Activated B cell treated with CpG ODN at 0.5 μM for 24 hours (primary cell): Measurements from ENCODE around the gene IZUMO4. TPM values are rescaled to one million over a fixed set of nuclear protein-coding genes. Genes with fewer than 3 reads are reported as not detected.
A peak's percentile ranks its signal among the peaks of the same experiment; 100 is the strongest.

Source experiments
- ATAC-seq: fragments of 200-7000 bp; cut with Tn5 transposase; one replicate; pipeline ENCODE4 v1.10.0; 2021; ENCODE audit warnings: low read depth, mild to moderate bottlenecking, moderate library complexity
- CTCF ChIA-PET: fragments of 350-600 bp; sonication (Branson Sonifier 250); formaldehyde crosslinking; loops from one replicate; lab custom pipeline; 2021; ENCODE audit warnings: antibody characterized with exemption; lab: Charles Lee
- POLR2A ChIA-PET: fragments of 350-600 bp; sonication (Branson Sonifier 250); formaldehyde crosslinking; loops from one replicate; lab custom pipeline; 2021; ENCODE audit warnings: antibody characterized with exemption; lab: Charles Lee
- DNase-seq: peaks from one replicate; pipeline ENCODE4 v3.0.0; 2022
- H3K27ac Mint-ChIP-seq: one replicate; pipeline ENCODE4 v1.8.0; 2020; ENCODE audit warnings: mixed read lengths
- H3K27me3 Mint-ChIP-seq: one replicate; pipeline ENCODE4 v1.8.0; 2021; ENCODE audit warnings: mixed read lengths
- H3K36me3 Mint-ChIP-seq: one replicate; pipeline ENCODE4 v1.8.0; 2021; ENCODE audit warnings: low read depth, mixed read lengths
- H3K4me1 Mint-ChIP-seq: one replicate; pipeline ENCODE4 v1.8.0; 2021; ENCODE audit warnings: mixed read lengths
- H3K4me3 Mint-ChIP-seq: one replicate; pipeline ENCODE4 v1.8.0; 2020; ENCODE audit warnings: mild to moderate bottlenecking, mixed read lengths
- H3K9me3 Mint-ChIP-seq: one replicate; pipeline ENCODE4 v1.8.0; 2020; ENCODE audit warnings: mixed read lengths
- intact Hi-C: fragments of 100-400 bp; cut with micrococcal nuclease; formaldehyde crosslinking; loops from one replicate; pipeline ENCODE4 v1.15.1; 2024
- total RNA-seq: library from RNA; stranded (reverse); gene quantifications from 2 replicates; pipeline ENCODE4 v1.2.3, GENCODE V29; 2022
- TF ChIP-seq, protein P1 (sequence below): fragments of 200-600 bp; IDR thresholded peaks from one replicate; pipeline ENCODE4 v1.8.0; 2022; ENCODE audit warnings: antibody characterized with exemption, mild to moderate bottlenecking

The IZUMO4 gene
- total RNA-seq, 1 donor from 2014 or later, result 78.6 TPM

DNA sequence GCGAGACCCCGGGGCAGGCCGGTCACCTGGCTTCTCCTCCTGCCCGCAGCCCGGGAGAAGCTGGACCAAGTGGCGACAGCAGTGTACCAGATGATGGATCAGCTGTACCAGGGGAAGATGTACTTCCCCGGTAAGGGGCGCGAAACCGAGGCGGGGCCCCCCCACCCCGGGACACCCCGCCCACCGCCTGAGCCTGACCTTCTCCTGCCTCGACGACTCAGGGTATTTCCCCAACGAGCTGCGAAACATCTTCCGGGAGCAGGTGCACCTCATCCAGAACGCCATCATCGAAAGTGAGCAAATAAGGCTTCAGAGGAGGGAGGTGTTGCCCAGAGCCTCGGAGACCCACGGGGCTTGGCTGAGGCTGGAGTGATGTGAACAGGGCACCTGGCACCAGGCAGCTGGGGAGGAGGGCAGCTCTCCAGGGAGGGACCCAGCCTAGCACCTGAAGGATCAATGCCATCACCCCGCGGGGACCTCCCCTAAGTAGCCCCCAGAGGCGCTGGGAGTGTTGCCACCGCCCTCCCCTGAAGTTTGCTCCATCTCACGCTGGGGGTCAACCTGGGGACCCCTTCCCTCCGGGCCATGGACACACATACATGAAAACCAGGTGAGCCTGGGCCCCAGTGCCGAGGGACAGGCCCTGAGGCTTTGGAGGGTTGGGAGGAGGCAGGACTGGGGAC lies 629 bp downstream of the IZUMO4 start:
- peaks cover 31% of the 10 kb centered on the region for H3K4me1 Mint-ChIP-seq
- ATAC-seq (peak; percentile 1), DNase-seq (no peak)
- peak overlapping the region; percentile 86 for H3K27ac Mint-ChIP-seq
- H3K4me3 Mint-ChIP-seq, result peak overlapping the region; percentile 91
- POLR2A ChIA-PET, result interaction anchor here (0.5 to 36.0 kb wide), 11 partner anchors 13 to 1113 kb away, joined by 3 to 2723 read pairs (median 5); partner anchors contain the start of gene MKNK2
- H3K9me3 Mint-ChIP-seq, result no peaks in the 10 kb centered on the region
- H3K36me3 Mint-ChIP-seq, result peaks cover 55% of the 10 kb centered on the region
- TF ChIP-seq, protein P1, sequence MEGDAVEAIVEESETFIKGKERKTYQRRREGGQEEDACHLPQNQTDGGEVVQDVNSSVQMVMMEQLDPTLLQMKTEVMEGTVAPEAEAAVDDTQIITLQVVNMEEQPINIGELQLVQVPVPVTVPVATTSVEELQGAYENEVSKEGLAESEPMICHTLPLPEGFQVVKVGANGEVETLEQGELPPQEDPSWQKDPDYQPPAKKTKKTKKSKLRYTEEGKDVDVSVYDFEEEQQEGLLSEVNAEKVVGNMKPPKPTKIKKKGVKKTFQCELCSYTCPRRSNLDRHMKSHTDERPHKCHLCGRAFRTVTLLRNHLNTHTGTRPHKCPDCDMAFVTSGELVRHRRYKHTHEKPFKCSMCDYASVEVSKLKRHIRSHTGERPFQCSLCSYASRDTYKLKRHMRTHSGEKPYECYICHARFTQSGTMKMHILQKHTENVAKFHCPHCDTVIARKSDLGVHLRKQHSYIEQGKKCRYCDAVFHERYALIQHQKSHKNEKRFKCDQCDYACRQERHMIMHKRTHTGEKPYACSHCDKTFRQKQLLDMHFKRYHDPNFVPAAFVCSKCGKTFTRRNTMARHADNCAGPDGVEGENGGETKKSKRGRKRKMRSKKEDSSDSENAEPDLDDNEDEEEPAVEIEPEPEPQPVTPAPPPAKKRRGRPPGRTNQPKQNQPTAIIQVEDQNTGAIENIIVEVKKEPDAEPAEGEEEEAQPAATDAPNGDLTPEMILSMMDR, result no peak
- no peaks in the 10 kb centered on the region for H3K27me3 Mint-ChIP-seq
- CTCF ChIA-PET, result interaction anchor here (0.6 to 0.8 kb wide), 2 partner anchors 39 to 54 kb away, joined by 3 read pairs; partner anchors contain the start of gene AP3D1
- intact Hi-C loops, result loop anchor here (1.0 to 10.0 kb wide), 4 partner anchors 13 to 217 kb away; no protein-coding TSS in a partner anchor

DNA sequence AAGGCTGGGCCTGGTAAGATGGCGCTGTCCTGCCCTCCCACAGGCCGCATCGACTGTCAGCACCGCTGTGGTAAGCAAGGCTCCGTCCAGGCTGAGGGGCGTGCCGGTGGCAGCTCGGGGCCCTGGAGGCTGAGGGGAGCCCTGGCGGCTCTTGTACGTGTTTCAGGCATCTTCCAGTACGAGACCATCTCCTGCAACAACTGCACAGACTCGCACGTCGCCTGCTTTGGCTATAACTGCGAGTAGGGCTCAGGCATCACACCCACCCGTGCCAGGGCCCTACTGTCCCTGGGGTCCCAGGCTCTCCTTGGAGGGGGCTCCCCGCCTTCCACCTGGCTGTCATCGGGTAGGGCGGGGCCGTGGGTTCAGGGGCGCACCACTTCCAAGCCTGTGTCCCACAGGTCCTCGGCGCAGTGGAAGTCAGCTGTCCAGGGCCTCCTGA lies 1.2 kb downstream of the IZUMO4 start:
- Mint-ChIP-seq H3K9me3 (no peaks in the 10 kb centered on the region), H3K27me3 (no peaks in the 10 kb centered on the region), H3K27ac (no peak overlapping the region), H3K4me3 (peak overlapping the region; percentile 91), H3K4me1 (peaks cover 26% of the 10 kb centered on the region), H3K36me3 (peaks cover 52% of the 10 kb centered on the region)
- ATAC-seq (no peak), DNase-seq (no peak)
- TF ChIP-seq, protein P1, result no peak
- ChIA-PET CTCF (interaction anchor here (0.8 kb wide), 1 partner anchor 40 kb away, joined by 3 read pairs; no protein-coding TSS in a partner anchor), POLR2A (interaction anchor here (0.6 to 36.0 kb wide), 8 partner anchors 39 to 1113 kb away, joined by 3 to 2723 read pairs (median 6); partner anchors contain the start of gene MKNK2)
- intact Hi-C loops, result loop anchor here (1.0 to 10.0 kb wide), 4 partner anchors 12 to 217 kb away; no protein-coding TSS in a partner anchor

GRCh38 chr19:2099054-2099501 lies 2.4 kb downstream of the IZUMO4 start:
- DNase-seq (no peak), ATAC-seq (no peak)
- Mint-ChIP-seq H3K4me3 (no peak overlapping the region), H3K36me3 (peaks cover 54% of the 10 kb centered on the region), H3K27ac (no peak overlapping the region), H3K4me1 (peaks cover 16% of the 10 kb centered on the region), H3K27me3 (no peaks in the 10 kb centered on the region), H3K9me3 (no peaks in the 10 kb centered on the region)
- intact Hi-C loops, result loop anchor here (10.0 kb wide), 1 partner anchor 216 kb away; no protein-coding TSS in a partner anchor
- ChIA-PET CTCF (no interaction called here), POLR2A (interaction anchor here (36.0 kb wide), 1 partner anchor 40 kb away, joined by 2723 read pairs; the partner anchor contains the start of gene MKNK2)
- TF ChIP-seq, protein P1, result no peak

DNA sequence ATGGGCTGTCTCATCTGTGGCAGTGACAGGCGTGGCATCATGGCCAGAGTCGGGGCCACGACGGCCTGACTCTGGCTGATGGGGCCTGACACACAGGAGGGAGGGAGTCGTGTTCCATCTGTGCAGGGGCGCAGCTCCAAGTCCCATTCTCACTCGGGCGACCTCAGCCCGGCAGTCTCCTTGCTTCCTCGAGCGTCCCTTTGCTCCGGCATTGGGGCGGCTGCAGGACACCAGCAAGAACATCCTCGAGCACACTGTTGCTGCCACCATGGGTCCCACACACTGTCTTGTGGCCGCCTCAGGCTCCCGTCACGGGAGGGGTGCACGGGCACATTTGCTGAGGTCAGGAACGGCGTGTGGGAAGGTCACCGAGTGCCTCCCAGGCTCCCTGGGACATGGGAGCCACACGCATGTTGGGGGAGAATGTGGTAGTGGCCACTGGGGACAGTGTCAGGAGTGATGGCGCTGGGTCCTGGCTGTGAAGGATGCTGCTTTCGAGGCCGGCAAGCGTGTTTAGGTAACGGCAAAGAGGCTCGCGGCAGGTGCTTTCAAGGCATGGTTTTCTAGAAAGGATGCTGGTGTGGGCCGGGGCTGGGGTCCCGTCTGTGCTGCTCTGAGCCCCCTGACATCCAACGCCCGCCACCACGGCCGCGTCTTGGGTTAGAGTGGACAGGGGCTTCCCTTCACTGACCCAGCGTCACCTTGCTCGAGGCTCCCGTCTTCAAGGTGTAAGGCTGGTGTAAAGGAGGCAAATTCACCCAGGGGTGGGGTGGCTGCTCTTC lies 3.4 kb downstream of the IZUMO4 start:
- ChIA-PET POLR2A (interaction anchor here (0.7 to 36.0 kb wide), 2 partner anchors 41 to 87 kb away, joined by 3 to 2723 read pairs; partner anchors contain the start of gene MKNK2), CTCF (no interaction called here)
- TF ChIP-seq, protein P1, result no peak
- no peak overlapping the region for H3K4me3 Mint-ChIP-seq
- H3K36me3 Mint-ChIP-seq, result peaks cover 54% of the 10 kb centered on the region
- ATAC-seq, result no peak
- peaks cover 10% of the 10 kb centered on the region for H3K4me1 Mint-ChIP-seq
- DNase-seq, result no peak
- intact Hi-C loops, result loop anchor here (10.0 kb wide), 1 partner anchor 215 kb away; no protein-coding TSS in a partner anchor
- H3K27ac Mint-ChIP-seq, result no peak overlapping the region
- no peaks in the 10 kb centered on the region for H3K27me3 Mint-ChIP-seq
- peaks cover under 1% of the 10 kb centered on the region for H3K9me3 Mint-ChIP-seq
